ENCODE results near the gene AIG1.

AIG1 gene

DNA sequence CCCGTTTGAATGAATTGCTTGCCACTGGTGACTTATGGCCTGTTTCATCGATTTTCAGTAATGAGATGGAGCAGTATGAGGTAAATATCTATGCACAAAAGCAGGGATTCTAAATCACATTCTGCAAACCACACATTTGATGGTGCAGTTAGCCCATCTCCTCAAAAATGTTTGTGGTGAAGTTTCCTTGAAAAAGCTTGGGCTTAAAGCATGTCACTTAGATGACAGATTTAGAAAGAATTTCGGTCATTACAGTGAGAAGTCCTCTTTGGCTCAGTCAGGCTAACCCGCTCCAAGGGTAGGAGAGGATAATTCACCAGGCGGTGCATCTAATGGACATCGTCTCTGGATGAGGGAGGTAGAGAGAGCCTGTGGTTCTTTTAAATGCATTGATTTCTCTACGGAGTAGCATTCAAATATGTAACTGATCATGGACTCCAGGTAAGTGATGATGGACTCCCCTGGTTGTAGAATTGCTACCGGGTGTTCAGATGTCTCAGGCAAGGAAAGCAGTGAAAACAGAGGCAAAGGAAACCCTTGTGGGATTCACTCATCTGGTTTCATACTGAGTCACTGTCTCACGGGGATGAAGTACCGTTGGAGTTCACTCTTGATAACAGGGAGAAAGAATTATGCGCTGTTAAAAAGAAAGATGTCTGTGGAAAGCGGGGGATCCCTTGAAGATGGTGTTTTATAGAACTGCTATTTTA lies 65.3 kb downstream of the AIG1 start:
- no peak for DNase-seq (ENCODE audit: low read depth in 2 of 3, low spot score in 2 of 3)

- no peak for DNase-seq (ENCODE audit: low read depth in 2 of 3, low spot score in 2 of 3)
Observed at GRCh38 chr6:143126574-143126941, 65.9 kb downstream of the AIG1 start.

GRCh38 chr6:143127941-143128680 lies 67.4 kb downstream of the AIG1 start:
- no peak for DNase-seq (ENCODE audit: low read depth in 2 of 3, low spot score in 2 of 3)

- no peak for DNase-seq (ENCODE audit: low read depth in 2 of 3, low spot score in 2 of 3)
Observed at GRCh38 chr6:143128681-143129015, 68.0 kb downstream of the AIG1 start.

DNA sequence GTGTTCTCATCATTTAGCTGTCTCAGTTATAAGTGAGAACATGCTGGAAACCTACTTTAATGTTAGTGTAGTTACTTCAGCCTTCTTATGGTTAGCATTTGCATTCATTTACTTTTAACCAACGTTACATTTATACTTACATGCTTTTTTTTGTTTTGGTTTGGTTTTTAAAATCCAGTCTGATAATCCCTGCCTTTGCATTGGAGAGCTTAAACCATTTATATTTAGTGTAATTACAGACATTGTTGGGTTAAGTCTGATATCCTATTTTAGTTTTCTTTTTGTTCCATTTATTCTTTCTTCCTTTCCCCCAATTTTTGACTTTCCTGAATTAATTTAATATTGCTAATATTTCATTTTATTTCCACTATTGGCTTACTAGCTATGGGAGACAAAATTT lies 70.2 kb downstream of the AIG1 start:
- no peak for DNase-seq (ENCODE audit: low read depth in 2 of 3, low spot score in 2 of 3)

GRCh38 chr6:143135325-143135724 lies 74.6 kb downstream of the AIG1 start:
- DNase-seq (ENCODE audit: low read depth in 2 of 3, low spot score in 2 of 3) = no peak

DNA sequence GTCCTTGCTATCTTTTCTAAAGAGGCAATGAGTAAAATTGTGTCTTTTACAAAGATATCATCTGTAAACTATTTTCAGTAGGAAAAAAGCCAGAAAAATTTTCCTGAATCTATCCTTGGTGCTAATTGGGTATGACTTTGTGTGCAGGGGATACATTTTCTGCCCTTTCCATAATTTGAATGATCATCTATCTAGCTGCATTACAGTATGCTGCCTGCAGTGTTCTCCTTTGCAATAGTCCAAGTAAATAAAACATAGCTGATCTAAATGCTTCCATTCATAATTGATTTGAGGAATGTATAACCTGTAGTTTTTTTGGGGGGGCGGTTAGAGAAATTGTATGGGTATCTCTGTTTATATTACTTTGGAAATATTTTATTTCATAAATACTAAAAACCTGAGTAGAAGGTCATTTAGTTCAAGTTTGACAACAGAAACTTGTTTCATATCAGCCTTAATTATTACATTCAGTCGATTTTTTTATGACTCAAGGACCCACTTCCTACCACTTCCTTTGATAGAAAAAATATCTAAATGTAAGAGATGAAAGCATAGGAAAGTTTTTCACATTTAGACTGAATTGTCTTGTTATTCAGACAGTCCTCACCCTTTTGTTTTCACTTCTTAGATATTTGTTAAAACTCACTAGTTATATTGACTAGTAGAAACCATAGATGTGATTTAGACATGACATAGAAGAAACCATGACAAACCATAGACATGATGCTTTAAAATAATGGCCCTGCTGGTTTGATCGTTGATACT lies 75.3 kb downstream of the AIG1 start:
- DNase-seq (ENCODE audit: low read depth in 2 of 3, low spot score in 2 of 3) = no peak

GRCh38 chr6:143136647-143137046 lies 76.0 kb downstream of the AIG1 start:
- DNase-seq (ENCODE audit: low read depth in 2 of 3, low spot score in 2 of 3) = no peak

GRCh38 chr6:143139239-143139784 lies 78.6 kb downstream of the AIG1 start:
- DNase-seq (ENCODE audit: low read depth in 2 of 3, low spot score in 2 of 3) = no peak

- peak in 1 of 3 experiments; percentile 9 for DNase-seq (ENCODE audit: low read depth in 2 of 3, low spot score in 2 of 3)
Observed at GRCh38 chr6:143139884-143140283, 79.2 kb downstream of the AIG1 start.

DNA sequence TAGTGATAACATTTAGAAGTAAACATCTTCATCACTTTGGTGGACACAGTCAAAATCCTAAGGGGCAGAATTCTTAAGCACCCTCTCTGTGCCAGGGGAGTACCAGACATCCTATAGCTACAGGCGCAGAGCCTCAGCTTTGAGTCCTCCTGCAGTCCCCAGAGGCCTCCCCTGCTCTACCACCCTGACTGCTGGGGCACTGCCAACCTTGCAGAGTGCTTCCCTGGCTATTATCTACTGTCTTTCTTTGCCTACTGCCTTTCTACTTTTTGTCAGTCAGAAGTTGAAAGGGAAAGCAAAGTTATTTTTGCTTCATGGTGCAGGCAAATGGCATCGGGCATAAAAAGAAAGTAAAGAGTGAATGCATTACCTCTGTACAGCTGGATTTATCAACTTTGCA lies 80.1 kb downstream of the AIG1 start:
- DNase-seq (ENCODE audit: low read depth in 2 of 3, low spot score in 2 of 3) = no peak

DNA sequence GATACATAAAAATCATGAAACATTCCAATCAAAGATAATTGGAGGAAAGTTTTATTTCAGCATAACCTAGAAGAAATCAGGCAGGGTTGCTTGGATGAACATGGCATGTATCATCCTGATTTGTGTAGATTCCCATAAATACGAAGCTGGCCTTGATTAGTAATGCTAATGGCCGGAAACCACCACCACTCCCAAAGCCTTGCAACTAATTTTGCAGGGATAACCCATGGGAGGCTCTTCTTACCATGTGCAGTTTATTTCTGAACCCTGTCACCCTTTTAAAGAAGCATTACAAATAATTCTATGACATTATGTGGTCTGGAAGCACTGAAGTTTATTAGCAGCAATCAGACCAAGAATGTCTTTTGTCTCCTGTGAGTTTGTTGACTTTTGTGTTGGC lies 80.8 kb downstream of the AIG1 start:
- no peak for DNase-seq (ENCODE audit: low read depth in 2 of 3, low spot score in 2 of 3)

- DNase-seq (ENCODE audit: low read depth in 2 of 3, low spot score in 2 of 3) = no peak
Observed at GRCh38 chr6:143146186-143146851, 85.6 kb downstream of the AIG1 start.

DNA sequence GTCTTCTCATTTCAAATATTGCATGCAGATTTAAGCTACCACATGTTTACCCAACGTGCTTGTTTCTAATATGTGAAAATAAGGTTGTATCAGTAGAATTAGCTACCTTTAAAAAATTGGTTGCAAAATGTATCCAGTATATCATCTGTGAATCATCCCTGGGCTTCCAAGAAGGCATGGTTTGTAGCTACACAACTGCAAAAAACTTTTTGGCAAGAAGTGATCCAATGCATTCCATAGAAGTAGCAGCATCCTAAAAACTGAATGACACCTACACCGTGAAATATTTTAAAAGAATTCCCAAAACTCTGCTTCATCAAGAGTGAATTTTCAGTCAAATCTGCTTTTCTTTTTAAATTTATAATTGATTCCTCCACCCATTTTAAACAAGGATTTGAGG lies 89.1 kb downstream of the AIG1 start:
- no peak for DNase-seq (ENCODE audit: low read depth in 2 of 3, low spot score in 2 of 3)

DNA sequence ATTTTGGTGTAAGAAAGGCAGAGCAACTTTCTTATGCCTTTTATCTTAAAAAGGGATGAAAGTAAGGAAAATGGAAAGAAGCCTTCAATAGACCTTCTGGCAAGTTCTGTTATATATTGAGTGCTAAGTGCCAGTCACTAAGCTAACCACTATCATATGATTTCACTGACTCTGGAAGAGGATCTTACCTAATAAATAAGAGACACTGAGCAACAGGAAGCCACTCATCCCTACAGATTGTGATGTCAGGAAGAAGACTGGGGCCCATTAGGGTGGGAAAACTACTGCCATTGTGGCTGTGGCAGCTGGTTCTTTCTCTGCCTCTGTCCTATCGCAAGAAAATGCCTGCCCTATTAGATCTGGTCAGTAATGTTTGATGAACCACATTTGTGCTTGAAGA lies 89.6 kb downstream of the AIG1 start:
- DNase-seq (ENCODE audit: low read depth in 2 of 3, low spot score in 2 of 3) = no peak

DNA sequence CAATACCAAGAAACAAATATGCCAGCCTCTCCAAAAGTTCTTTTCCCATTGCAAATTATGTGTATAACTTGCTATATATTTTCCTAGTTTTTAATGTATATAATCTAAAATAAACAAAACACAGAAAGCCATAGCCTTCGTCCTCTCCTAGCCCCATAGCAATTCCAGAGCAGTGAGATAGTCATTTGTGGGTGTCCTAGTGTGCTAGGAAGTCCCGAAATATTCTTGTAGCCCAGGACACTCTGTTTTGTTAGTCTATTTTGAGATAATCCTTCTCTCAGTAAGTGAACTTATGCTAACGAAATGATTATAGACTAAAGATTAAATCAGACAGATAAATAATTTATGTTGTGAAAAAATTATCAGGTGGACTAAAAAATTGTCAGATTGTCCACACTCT lies 90.7 kb downstream of the AIG1 start:
- no peak for DNase-seq (ENCODE audit: low read depth in 2 of 3, low spot score in 2 of 3)

DNA sequence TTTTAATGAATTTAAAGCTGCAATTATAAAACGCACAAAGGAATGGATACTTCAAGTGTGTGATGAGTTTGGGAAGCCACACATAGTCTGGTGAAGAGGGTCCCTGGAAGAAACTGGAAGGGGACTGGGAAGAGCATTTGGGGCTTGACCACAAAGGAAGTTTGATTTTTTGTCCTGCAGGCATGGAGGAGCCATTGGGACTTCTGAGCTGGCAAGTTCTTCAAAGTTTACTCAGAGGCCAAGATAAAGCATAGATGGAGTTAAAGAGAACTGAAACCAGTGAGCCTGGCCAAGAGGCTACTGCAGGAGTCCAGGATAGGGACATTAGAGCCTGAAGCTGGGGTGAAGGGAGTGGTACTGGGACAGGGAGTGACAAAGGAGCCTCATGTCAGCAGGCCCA lies 95.0 kb downstream of the AIG1 start:
- no peak for DNase-seq (ENCODE audit: low read depth in 2 of 3, low spot score in 2 of 3)

DNA sequence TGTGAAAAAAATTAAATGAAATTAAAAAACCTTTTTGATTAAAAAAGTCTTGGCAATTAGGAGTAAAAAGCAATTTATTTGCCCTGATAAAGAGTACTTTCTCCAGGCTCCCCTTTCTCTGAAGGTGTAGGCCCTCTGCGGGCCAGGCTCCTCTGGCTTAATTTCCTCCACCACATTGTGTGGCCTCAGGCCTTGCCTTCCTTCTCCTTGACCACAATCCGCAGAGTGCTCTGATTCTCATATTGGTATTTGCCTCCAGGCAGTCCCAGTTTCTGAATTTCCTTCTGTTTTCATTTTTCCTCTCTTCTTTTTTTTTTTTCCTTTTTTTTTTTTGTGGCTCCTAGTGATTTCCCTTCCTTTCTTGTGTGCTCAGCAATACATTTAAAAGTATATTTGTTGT lies 96.4 kb downstream of the AIG1 start:
- DNase-seq (ENCODE audit: low read depth in 2 of 3, low spot score in 2 of 3) = no peak

GRCh38 chr6:143158113-143158581 lies 97.5 kb downstream of the AIG1 start:
- DNase-seq (ENCODE audit: low read depth in 2 of 3, low spot score in 2 of 3) = no peak

DNA sequence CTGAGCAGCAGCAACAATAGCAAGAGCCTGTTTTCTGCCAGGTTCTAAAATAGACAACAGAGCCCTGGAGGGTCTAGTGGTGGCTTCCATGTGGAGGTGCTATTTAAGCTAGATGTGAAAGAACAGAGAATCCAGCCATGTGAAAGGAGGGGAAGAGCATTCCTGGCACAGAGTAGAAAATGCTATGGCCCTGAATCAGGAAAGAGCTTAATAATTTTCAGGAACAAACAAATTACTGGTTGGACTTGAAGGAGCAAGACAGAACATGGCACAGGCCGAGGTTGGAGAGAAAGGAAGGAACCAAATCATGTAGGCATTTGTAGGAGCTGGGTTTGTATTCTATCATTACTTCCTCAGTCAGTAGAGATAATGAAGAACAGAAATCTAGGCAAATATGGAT lies 98.3 kb downstream of the AIG1 start:
- no peak for DNase-seq (ENCODE audit: low read depth in 2 of 3, low spot score in 2 of 3)

DNA sequence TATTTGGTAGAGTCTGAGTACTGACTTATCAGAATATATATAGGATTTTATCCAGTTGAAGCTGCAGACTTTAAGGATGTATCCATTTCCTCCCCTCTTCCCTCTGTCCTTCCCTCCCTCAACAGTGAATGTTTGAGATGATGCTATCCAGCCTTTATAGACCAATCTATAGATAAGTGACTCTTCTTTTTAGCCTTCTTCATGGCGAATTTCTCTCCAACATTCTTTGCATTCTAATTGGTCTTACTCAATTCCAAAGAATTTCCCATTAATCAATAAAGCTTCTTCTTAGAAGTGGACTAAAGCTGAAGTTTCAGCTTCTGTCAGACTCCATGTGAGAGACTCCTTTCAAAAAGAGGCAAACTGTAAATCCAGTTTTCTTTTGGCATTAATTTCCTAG lies 99.3 kb downstream of the AIG1 start:
- DNase-seq (ENCODE audit: low read depth in 2 of 3, low spot score in 2 of 3) = no peak
